GM12874 (cell line): ENCODE data around the gene CNTN4.

Experiments
- CTCF ChIP-seq: IDR thresholded peaks from 2 replicates; pipeline ENCODE4 v1.5.1; 2011; ENCODE audit warnings: low read depth, mild to moderate bottlenecking, control low read depth, low read length, moderate library complexity; ENCODE audit not compliant: insufficient read depth

The CNTN4 gene

GRCh38 chr3:2362122-2362521 lies 263.5 kb downstream of the CNTN4 start:
- no peak for TF ChIP-seq CTCF

GRCh38 chr3:2363854-2364253 lies 265.2 kb downstream of the CNTN4 start:
- TF ChIP-seq CTCF = no peak

- TF ChIP-seq CTCF = no peak
These were observed 271.7 kb downstream of the CNTN4 start for GRCh38 chr3:2370317-2370716.

- no peak for TF ChIP-seq CTCF
These were observed 273.6 kb downstream of the CNTN4 start for GRCh38 chr3:2372306-2372705.

GRCh38 chr3:2375376-2375775 lies 276.7 kb downstream of the CNTN4 start:
- no peak for TF ChIP-seq CTCF

GRCh38 chr3:2377281-2377680 lies 278.6 kb downstream of the CNTN4 start:
- TF ChIP-seq CTCF = no peak

- TF ChIP-seq CTCF = no peak
These were observed 292.4 kb downstream of the CNTN4 start for GRCh38 chr3:2390926-2391532.
